ENCODE measurements around the gene SLIT3.

Gene SLIT3

DNA sequence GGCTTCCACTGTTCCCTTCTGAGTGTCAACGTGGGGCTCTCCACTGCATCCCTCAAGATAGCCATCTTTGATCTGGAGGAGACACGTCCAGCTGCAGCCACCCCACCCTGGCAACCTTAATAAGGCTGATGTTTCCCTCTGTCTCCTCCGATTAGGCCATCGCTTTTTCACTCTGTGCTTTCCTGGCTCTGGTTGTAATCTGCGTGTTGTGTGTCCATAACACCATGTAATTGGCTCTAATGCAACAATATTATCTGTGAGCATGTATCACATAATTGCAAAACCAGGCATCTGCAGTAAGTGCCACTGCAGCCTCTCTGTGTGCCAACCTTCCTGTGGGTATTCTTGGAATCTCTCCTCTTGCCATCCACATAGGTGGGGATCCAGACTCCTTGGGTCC is 471.9 kb downstream of the SLIT3 start:
- no peak for DNase-seq (ENCODE audit: low spot score)

DNA sequence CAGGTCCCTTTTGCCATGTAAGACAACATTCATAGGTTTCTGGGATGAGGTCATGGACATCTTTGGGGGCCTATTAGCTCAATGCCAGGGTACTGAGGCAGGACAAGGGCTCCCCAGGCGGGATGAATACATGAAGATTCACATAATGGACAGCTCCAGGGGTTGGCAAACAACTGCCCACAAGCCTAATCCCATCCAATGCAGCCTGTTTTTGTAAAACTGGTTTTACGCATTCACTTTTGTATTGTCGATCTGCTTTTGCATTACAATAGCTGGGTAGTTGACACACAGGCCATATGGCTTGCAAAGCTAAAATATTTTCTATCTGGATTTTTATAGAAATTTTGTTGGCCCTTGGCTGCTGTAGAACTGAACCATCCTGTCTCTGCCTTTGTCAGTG is 473.3 kb downstream of the SLIT3 start:
- no peak for DNase-seq (ENCODE audit: low spot score)

DNA sequence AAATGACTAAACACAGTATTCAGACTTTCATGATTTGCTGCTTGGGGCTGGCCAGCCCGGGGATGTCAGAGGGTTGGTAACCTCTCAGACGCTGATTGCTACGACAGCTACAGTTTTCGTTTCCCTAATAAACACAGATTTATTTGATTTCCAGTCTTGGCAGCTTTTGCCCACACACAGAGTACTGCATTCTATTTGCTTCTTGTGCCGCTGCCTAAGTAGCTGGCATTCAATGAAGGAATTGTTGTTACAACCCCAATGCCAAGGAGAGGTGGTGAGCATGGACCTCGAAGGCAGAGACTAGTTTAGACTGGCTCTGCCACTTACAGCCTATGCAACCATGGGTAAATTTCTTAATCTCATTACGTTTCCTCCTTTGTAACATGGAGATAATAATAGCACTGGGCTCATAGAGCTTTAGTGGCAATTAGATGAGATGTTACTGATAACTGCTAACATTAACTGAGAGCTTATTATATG is 474.7 kb downstream of the SLIT3 start:
- DNase-seq (ENCODE audit: low spot score), result no peak

DNA sequence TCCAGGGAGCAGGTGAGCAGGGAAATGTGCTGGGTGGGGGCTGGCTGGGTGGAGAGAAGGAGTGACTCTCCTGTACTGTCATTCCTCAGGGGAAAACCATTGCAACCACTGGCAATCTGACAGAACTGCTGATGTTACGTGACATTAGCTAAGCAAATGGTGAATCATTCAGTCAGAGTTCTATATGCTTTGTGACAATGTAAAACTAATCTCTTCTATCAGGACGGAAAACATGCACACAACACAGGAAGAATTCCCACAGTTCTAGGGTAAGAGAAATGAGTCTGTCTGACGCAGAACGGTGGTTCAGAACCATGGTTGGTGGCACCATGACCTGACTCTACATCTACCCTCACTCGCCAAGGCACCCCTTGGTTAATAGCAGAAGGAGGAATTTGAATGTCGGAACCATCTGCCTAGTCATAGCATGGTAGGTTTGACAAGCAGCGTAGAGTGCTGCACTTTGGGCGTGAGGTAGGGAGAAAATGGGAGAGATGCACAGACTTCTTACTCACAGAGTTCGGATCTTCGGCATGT is 478.1 kb downstream of the SLIT3 start:
- no peak for DNase-seq (ENCODE audit: low spot score)

DNA sequence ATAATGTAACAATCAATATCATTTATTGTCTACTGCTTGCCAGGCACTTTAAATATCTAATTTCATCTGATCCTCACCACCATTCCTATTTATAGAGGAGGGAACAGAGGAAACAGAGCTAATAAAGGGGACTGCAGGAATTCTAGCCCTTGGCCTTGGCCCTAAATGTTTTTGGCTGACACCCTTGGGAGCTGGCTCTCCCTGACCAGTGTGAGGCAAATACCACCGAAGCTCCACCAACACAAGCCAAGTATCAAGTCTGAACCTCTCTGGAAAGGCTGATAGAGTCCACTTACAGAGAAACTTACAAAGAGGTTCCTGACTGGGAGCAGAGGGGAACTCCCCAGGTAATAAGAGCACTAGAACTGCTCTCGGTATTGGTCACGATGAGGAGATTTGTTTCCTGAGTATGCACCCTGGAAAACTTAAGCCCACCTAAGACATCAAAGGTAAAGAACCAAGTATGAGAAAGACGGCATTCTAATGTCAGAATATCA is 478.6 kb downstream of the SLIT3 start:
- DNase-seq (ENCODE audit: low spot score), result no peak

DNA sequence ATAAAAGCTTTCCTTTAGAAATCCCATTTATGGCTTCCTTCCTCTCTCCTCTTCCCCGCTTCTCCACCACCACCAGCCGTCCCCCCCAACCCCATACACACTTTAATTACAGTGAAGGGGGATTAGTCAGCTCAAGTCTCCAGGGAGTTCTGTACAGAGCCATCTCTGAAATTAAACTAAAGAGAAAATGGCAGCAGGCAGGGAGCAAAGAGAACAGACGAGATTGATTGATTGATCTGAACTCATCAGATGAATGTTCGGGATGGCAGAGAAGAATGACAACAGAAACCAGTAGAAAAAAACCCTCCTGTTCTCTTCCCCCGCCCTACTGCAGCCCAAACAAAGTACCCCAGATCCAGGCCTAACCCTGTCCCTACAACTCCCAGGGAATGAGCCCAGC is 480.1 kb downstream of the SLIT3 start:
- no peak for DNase-seq (ENCODE audit: low spot score)

DNA sequence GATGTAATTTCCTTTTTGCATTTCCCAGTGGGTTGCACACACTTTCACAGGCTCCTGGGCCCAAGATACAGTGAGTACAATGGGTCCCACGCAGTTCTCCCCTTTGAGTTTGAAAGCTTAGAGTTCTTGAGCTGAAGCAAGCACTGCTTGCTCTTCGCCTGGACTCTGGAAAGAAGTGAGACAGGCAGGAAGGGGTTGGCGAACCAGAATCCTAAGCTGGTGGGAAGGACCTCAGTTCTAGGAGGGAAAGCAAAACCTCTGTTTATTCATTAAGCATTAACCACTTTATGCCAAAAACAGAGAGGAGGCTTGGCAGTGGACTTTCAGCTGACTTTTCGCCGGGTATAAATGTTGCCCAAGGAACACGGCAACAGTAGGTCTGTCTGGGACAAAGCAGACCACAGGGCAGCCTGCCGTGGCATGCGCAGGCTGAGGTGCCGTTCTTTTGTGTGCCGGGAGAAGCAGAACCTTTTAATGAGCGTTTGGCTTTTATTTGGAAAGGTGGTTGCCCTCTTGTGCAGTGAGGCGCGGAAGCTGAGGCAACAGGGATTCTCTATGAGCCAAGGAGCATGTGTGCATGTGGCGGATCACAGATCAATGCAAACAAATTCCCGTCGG is 481.8 kb downstream of the SLIT3 start:
- no peak for DNase-seq (ENCODE audit: low spot score)

DNA sequence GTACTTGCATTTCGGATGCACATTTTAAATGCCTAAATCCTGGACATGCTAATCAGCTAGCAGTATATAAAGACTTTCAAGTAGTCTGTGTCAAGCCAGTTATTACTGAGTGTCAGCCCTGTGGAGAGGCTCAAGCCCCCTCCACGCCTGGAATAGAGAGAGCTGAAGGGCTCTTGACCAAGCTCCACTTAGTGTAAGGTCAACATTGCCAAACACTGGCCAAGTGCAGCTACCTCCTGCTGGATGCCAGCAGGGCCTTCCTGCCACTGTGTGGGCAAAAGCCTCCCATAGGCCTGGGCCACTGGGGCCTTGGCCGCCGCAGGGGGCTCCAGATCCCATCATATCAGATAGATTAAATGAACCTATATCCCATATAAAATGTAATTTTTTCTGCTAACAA is 482.4 kb downstream of the SLIT3 start:
- DNase-seq (ENCODE audit: low spot score), result no peak

DNA sequence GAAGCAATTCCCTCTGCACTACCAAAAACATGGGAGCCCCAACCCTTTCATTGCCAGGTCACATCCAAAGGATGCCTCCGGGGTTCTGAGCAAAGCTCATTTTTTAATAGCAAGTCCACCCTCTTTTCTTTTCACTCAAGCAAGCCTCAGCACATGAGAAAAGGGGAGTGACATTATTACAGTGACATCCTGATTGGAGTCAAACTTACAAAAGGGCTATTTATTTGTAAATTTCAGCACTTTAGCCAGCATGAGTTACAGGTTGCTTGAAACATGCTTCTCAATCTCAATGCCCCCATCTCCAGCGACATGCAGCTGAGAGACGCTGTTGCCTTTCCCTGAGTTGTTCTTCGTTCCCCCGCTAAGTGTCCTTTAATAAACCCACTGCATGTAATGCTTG is 483.3 kb downstream of the SLIT3 start:
- DNase-seq (ENCODE audit: low spot score), result no peak

DNA sequence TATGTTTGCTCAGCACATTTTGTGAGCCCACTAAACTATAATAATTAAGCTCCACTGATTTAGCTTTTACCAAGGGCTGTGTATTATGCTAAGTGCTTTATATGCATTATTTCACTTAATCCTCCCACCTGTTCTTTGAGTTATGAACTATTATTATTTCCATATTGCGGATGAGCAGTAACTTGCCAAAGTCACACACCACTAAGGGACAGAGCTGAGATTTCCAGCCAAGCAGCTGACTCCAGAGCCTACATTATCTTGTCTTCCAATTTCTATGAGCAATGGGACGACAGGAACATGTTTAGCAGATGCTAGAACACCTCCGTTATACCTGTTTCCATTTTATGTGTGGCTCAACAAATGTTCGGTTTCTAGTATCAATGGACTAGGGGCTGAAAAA is 484.3 kb downstream of the SLIT3 start:
- DNase-seq (ENCODE audit: low spot score), result no peak

DNA sequence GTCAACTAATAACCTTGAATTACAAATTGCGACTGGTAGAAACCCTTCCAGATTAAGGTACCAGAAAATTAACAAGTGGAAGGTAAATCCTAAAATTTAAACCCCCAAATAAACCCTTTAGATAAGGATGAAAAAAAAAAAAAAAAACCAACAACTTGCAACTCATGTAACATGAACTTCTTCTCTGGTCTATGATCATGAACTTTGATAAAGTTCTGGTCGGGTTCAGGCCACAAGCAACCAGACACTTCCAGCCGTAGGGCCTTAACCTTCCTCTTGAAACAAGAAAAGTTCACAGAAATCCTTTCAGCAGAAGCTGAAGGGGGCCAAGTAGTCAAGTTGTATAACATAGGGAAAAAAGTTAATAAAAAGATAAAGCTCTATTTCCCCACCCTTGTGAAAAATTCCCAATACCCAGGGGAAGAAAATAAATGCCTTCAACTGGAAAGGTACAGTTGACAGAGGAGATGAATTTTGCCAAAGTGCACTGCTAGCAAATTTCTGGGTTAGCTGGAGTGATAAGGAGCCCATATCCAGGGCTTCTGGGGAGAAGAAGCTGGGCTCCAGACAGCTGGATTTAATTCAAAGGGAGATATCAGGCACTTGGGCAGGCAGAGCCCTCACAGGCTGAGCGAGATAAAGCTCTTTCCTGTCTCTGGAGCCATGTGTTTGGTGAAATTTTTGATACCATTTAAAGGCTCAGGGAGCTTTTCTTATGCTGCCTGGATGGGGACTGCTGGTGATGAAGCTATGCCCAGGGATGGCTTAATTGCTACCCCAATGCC is 487.6 kb downstream of the SLIT3 start:
- no peak for DNase-seq (ENCODE audit: low spot score)

DNA sequence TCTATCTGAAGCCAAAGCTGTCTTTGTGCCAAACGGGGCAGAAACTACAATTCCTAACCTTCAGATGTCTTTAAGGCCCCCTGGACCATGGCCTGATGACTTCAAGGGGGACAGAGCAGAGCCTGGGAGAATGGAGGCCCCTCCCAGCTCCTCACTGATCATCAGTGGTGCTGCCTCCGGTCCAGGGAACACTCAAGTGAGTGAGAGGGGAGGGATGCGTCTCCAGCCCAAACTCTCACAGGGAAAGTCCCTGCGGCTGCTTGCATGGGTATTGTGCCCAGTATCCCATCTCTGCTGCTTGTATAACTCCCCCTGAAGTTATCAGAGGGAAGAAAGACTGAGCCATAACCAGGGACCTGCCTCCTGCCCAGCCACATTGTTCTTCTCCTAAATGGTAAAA is 490.3 kb downstream of the SLIT3 start:
- DNase-seq (ENCODE audit: low spot score), result no peak

DNA sequence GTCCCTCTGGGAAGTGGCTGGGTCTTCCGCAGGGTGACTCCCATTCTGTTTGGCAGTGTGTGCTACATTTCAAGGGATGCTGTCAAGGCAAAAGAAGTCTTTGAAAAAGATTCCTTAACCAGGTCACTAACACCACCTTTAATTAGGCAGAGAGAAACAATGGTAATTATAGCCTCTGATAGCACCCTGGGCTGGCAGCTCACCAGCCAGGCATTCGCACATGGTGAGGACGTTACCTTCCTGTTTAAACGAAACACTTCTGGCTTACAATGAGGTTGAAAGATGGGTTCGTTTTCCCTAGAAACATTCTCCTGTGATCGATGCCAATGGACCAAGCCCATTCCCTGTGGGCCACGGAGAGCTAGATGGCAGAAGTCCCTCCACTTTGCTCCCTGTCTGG is 491.7 kb downstream of the SLIT3 start:
- DNase-seq (ENCODE audit: low spot score), result no peak

DNA sequence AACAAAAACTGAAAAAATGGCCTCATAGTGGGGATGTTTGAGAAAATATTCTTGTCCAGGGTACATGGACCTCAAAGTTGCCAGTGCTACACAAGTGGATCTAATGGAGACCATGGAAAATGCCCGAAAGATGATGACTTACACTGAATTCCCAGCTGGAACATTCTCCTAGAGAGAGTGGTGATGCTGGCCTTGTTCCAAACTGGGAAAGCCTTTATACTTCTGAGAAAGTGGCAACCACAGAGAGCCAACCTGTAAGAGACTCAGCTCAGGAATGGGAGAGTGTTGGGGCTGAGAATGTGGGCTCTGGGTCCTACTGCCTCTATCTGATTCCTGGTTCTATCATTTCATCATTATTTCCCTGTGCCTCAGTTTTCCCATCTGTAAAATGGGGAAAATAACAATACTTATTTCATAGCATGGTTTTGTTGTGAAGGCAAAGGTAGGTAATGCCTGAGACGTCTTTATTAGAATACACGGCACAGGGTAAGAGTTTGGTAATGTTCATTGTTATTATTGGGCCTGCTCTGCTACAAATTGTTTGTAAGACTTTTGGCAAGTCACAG is 492.8 kb downstream of the SLIT3 start:
- DNase-seq (ENCODE audit: low spot score), result no peak

DNA sequence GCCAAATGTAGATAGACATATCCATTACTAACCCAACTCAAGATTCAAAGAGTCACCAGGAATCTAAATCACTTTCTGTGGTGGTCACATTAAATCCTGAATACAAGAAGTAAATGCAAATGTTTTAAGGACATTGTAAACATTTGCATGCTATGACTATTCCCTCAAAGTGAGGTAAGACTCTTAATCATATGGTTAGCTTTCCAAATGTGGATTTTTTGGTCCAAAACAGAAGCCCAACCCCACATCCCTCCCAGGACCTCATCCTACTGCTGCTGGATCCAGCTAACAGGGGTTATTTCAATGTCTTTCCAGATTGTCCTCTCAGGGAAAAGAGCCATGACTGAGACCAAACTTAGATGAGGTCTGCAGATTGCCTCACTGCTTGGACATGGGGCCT is 493.7 kb downstream of the SLIT3 start:
- DNase-seq (ENCODE audit: low spot score), result no peak

DNA sequence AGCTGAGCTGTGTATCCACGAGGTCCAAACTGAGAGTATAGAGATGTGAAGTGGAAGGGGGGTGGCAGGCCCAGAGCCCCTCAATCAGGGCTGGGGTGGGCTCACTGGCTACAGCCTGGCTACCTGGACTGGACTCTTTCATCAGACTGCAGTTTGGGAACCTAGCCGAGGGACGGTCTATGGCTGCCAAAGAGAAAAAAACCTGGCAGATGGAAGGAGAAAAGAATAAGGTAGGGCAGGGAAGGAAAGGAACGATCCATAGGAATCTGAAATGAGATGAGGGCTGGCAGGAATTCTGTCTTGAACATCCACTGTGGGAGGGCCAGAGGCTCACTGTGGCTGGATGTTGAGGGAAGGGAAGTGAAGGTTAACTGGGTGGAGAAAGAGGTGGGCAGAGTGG is 497.4 kb downstream of the SLIT3 start:
- no peak for DNase-seq (ENCODE audit: low spot score)

DNA sequence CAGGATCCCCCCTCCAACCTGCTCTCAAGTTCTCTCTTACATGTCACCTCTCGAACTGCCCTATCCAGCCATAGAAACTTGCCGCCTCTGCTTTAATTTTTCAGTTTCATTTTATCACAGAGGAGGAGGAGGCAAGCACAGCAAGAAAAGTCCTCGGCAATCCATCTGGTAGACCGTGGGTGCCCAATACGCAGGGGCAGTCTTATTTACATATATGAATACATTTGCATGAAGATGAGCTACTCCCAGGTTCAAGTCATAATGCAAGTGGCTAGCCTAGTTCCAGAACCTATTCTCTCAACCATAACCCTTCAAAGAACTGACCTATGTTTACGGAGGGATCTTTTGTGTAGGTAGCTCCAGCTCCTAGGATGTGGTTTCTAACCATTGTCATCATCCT is 498.6 kb downstream of the SLIT3 start:
- DNase-seq (ENCODE audit: low spot score), result no peak

DNA sequence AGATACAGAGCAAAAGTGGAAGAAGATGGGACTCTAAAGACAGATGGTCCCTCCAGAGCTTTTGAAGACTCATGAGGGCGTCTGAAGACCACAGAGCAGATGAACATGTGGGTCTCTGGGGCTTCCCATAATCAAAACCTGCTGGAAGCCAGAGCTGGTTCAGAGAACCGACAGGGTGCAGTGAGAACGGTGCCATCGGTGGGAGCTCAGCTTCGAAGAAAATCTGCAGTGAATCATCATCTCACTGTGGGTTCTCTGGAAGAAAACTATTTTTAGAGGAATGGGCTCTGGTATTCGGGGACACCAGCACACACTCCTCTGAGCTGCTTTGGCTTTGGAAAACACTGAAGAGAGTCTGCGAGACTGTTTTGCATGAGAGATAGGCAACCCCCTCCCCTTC is 499.4 kb downstream of the SLIT3 start:
- DNase-seq (ENCODE audit: low spot score), result no peak

DNA sequence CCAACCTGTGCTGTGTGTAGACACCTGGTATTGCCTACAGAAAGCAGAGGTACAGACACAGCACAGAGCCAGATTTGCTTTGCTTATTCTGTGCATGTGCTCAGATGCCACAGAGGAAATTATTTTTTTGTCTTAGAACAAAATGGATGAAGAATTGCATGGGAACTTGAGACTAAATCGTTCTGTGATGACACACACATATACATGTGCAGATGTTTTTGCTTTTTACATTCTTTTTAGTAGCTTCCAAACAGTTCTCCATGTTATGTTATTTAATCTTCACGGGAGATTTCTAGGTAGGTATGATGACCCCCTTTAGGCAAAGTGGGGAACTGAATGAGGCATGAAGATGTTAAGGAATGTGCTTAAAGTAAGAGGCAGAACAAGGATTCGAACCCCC is 500.2 kb downstream of the SLIT3 start:
- DNase-seq (ENCODE audit: low spot score), result no peak

DNA sequence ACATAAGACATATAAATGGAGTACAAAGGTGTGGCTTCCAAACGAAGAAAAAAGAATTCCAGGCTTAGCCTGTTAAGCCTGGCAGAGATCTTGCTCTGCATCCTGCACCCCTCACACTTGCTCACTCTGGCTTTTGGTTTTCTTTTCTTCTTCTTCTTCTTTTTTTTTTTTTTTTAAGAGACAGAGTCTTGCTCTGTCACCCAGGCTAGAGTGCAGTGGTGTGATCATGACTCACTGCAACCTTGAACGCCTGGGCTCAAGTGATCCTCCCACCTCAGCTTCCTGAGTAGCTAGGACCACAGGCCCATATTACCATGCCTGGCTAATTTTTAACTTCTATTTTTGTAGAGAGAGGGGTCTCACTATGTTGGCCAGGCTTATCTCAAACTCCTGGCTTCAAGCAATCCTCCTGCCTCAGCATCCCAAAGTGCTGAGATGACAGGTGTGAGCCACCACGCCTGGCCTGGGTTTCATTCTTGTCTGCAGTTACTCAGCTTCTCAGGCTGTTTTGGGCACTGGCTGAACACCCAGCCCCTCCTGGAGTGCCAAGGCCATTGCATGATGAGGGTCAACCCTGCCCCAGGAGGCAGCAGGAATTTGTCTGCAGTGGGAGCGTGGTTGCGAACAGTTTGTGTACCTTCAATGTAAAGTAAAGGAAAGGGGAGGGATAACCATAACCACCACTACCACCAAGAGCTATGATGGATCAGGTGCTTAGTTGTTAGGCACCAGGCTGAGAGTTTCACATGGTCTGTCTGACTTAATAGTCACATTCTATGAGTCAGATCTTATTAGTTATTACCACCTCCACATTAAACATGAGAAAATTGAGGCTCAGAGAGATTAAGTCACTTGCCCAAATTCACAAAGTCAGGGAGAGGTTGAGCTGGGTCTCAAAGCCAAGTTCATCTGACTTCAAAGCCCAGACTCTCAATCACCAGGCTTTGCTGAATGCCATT is 502.6 kb downstream of the SLIT3 start:
- DNase-seq (ENCODE audit: low spot score), result no peak

DNA sequence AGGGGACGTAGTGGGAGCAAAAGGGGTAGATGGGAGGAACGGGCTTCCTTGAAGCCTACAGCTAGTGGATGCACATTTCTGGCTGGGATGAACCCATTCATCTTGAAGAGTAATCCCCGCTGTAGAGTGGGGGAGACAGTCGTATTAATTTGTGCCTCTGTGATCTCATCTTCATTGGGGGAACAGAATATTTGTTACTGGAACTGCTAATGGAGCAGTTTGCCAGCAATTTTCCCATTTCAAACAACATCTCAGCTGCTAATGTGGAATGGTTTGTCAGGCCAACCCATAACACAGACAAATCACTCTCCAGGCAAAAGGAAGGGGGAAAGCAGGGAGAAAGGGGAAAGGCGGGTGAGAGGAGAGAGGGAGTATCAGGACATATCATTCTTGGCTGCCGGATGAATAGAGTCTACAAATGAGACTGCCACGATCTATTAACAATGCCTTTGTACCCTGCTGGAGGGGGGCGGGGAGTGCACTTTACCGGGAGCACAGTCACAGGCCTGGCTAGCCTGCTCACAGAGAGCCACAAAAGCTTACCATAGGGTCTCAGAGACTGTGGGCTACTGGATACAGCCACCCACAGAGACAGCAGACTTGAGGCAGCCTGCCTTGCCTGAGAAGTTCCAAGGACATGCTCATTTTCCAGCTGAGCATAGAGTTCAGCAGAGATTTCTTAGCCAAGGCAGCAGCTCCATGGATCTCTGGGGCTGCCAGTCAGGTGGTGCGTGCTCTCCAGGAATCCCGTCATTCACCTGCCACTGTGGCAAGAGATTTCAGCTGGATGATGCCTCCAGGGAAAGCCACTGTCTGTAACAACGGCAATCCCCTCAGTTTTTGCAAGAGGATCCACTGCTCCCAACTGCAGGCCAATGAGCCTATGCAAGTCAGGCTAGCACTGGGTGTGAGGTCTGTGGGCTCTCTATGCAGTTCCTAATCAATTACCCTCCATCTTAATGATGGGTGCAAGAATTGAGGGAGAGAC is 504.1 kb downstream of the SLIT3 start:
- DNase-seq (ENCODE audit: low spot score), result no peak
